ENCODE measurements around the gene C6orf89.

DNA sequence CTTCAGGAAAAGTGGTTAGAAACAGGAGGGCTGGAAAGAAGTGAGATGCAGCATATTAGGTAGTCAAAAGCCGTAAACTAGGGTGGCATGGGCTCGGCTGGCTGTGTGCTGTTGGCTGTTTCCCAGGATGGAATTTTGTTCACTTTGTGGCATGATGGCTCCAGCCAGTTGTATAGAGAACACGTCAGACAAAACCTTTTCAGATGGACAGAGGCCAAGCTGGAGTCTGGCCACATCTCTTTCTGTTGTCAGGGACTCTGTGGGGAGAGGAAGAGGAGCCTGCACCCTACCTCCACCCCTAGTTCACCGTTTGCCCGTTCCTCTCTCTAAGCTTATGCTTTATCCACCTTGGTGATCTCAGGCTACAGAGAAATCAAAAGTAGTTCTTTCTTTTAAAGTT lies 22.0 kb downstream of the C6orf89 start:
- TF ChIP-seq EZH2phosphoT487 (IDR thresholded peaks at IDR 0.05; ENCODE audit: low read length) = no peak
- TF ChIP-seq, protein P1, sequence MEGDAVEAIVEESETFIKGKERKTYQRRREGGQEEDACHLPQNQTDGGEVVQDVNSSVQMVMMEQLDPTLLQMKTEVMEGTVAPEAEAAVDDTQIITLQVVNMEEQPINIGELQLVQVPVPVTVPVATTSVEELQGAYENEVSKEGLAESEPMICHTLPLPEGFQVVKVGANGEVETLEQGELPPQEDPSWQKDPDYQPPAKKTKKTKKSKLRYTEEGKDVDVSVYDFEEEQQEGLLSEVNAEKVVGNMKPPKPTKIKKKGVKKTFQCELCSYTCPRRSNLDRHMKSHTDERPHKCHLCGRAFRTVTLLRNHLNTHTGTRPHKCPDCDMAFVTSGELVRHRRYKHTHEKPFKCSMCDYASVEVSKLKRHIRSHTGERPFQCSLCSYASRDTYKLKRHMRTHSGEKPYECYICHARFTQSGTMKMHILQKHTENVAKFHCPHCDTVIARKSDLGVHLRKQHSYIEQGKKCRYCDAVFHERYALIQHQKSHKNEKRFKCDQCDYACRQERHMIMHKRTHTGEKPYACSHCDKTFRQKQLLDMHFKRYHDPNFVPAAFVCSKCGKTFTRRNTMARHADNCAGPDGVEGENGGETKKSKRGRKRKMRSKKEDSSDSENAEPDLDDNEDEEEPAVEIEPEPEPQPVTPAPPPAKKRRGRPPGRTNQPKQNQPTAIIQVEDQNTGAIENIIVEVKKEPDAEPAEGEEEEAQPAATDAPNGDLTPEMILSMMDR (IDR thresholded peaks at IDR 0.05; ENCODE audit: low read length) = no peak
